ENCODE data around the gene CUL5. TPM values are rescaled to one million over a fixed set of nuclear protein-coding genes. Genes with fewer than 3 reads are reported as not detected.

The CUL5 gene
- total RNA-seq, 1 donor, result 121 TPM

Other genes with a start within 250 kb of the CUL5 start
- gene SLC35F2, start 150.1 kb upstream of the CUL5 start, total RNA-seq, result 6.8 TPM
- 1.6 TPM for gene RAB39A, start 80.5 kb upstream of the CUL5 start, total RNA-seq
- gene ACAT1, start 112.7 kb downstream of the CUL5 start, total RNA-seq, result 11.2 TPM
- gene NPAT, start 213.7 kb downstream of the CUL5 start, total RNA-seq, result 46.0 TPM
- gene ATM, start 214.2 kb downstream of the CUL5 start, total RNA-seq, result 435 TPM

Measured in mononuclear cell (primary cell).